Measurements from ENCODE around the gene RELN.
"Not testable (repeated sequence)": the region's sequence is repeated elsewhere in the genome, so short reads cannot be mapped to it uniquely, and the experiment has no call there.

Gene RELN

GRCh38 chr7:103541026-103541425 is 448.4 kb downstream of the RELN start:
- no peak for DNase-seq

- DNase-seq, result no peak
Observed at GRCh38 chr7:103540338-103540737, 449.1 kb downstream of the RELN start.

GRCh38 chr7:103539875-103540274 is 449.6 kb downstream of the RELN start:
- no peak for DNase-seq

- DNase-seq, result no peak
Observed at GRCh38 chr7:103538964-103539709, 450.3 kb downstream of the RELN start.

GRCh38 chr7:103533761-103534160 is 455.7 kb downstream of the RELN start:
- DNase-seq, result no peak

GRCh38 chr7:103532955-103533354 is 456.5 kb downstream of the RELN start:
- no peak for DNase-seq

GRCh38 chr7:103528152-103528551 is 461.3 kb downstream of the RELN start:
- no peak for DNase-seq

GRCh38 chr7:103525937-103526336 is 463.5 kb downstream of the RELN start:
- no peak for DNase-seq

GRCh38 chr7:103524042-103524907 is 465.2 kb downstream of the RELN start:
- no peak for DNase-seq

GRCh38 chr7:103521937-103522336 is 467.5 kb downstream of the RELN start:
- no peak for DNase-seq

GRCh38 chr7:103504505-103505135 is 484.8 kb downstream of the RELN start:
- DNase-seq, result no peak

GRCh38 chr7:103501206-103501605 is 488.3 kb downstream of the RELN start:
- DNase-seq, result no peak

- no peak for DNase-seq
Observed at GRCh38 chr7:103499976-103500375, 489.5 kb downstream of the RELN start.

- no peak for DNase-seq
Observed at GRCh38 chr7:103487419-103487818, 502.0 kb downstream of the RELN start.

GRCh38 chr7:103486873-103487272 is 502.6 kb downstream of the RELN start:
- DNase-seq, result not testable (repeated sequence)

- DNase-seq, result no peak
Observed at GRCh38 chr7:103480771-103481170, 508.7 kb downstream of the RELN start.

GRCh38 chr7:103474956-103475355 is 514.5 kb downstream of the RELN start:
- no peak for DNase-seq

- no peak for DNase-seq
Observed at GRCh38 chr7:103469095-103469948, 520.1 kb downstream of the RELN start.

- DNase-seq, result no peak
Observed at GRCh38 chr7:103466814-103467213, 522.6 kb downstream of the RELN start.

- no peak for DNase-seq
Observed at GRCh38 chr7:103462358-103462757, 527.1 kb downstream of the RELN start.

- peak; percentile 16 for DNase-seq
Observed at GRCh38 chr7:103447073-103447960, 542.1 kb downstream of the RELN start.
